ENCODE measurements around the gene HOXC5. TPM values are rescaled to one million over a fixed set of nuclear protein-coding genes. Genes with fewer than 3 reads are reported as not detected.

The HOXC5 gene
- total RNA-seq, 2 experiments from 2014 or later, result not detected

DNA sequence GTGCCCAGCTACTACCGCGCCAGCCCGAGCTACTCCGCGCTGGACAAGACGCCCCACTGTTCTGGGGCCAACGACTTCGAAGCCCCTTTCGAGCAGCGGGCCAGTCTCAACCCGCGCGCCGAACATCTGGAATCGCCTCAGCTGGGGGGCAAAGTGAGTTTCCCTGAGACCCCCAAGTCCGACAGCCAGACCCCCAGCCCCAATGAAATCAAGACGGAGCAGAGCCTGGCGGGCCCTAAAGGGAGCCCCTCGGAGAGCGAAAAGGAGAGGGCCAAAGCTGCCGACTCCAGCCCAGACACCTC lies 47.2 kb upstream of the HOXC5 start:
- no TSS peak for BruUV-seq (replicated peaks)
- Histone ChIP-seq H4K20me1 (ENCODE audit: insufficient read depth, low read length) (no peaks in the 10 kb centered on the region), H3K4me2 (ENCODE audit: low read length) (peak overlapping the region; percentile 14; the same call in 1 of the 2 replicates), H3K9me2 (ENCODE audit: insufficient read depth, low read length) (no peaks in the 10 kb centered on the region), H3K36me3 (ENCODE audit: insufficient read depth, low read length) (no peaks in the 10 kb centered on the region), H3K27ac (ENCODE audit: low read depth, low read length, poor library complexity, severe bottlenecking) (no peak overlapping the region), H3K4me1 (ENCODE audit: insufficient read depth, low read length, poor library complexity, severe bottlenecking) (peaks cover 49% of the 10 kb centered on the region), H3K9me3 (ENCODE audit: low read length) (no peaks in the 10 kb centered on the region), H3K4me3 (ENCODE audit: low read depth, low read length, poor library complexity, severe bottlenecking) (no peak overlapping the region), H2AFZ (ENCODE audit: low read length) (no peak overlapping the region), H3K79me2 (ENCODE audit: insufficient read depth, low read depth, low read length) (no peaks in the 10 kb centered on the region)
- TF ChIP-seq, protein P1, sequence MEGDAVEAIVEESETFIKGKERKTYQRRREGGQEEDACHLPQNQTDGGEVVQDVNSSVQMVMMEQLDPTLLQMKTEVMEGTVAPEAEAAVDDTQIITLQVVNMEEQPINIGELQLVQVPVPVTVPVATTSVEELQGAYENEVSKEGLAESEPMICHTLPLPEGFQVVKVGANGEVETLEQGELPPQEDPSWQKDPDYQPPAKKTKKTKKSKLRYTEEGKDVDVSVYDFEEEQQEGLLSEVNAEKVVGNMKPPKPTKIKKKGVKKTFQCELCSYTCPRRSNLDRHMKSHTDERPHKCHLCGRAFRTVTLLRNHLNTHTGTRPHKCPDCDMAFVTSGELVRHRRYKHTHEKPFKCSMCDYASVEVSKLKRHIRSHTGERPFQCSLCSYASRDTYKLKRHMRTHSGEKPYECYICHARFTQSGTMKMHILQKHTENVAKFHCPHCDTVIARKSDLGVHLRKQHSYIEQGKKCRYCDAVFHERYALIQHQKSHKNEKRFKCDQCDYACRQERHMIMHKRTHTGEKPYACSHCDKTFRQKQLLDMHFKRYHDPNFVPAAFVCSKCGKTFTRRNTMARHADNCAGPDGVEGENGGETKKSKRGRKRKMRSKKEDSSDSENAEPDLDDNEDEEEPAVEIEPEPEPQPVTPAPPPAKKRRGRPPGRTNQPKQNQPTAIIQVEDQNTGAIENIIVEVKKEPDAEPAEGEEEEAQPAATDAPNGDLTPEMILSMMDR (conservative IDR thresholded peaks at IDR 0.05; ENCODE audit: low read length), result no peak
- TF ChIP-seq EZH2phosphoT487 (IDR thresholded peaks at IDR 0.05; ENCODE audit: borderline replicate concordance, low read depth, low read length), result no peak
- DNase-seq (ENCODE audit: low spot score), result no peak
- CTCF ChIA-PET (ENCODE audit: unreplicated experiment), result interaction anchor here (0.6 kb wide), 1 partner anchor 223 kb away, joined by 3 read pairs; no protein-coding TSS in a partner anchor
- intact Hi-C loops (cut with micrococcal nuclease; ENCODE audit: unreplicated experiment), result loop anchor here (10.0 kb wide), 2 partner anchors 191 to 281 kb away; no protein-coding TSS in a partner anchor
- POLR2A ChIA-PET, result interaction anchor here (0.6 kb wide), 2 partner anchors 31 to 43 kb away, joined by 4 to 6 read pairs; no protein-coding TSS in a partner anchor

DNA sequence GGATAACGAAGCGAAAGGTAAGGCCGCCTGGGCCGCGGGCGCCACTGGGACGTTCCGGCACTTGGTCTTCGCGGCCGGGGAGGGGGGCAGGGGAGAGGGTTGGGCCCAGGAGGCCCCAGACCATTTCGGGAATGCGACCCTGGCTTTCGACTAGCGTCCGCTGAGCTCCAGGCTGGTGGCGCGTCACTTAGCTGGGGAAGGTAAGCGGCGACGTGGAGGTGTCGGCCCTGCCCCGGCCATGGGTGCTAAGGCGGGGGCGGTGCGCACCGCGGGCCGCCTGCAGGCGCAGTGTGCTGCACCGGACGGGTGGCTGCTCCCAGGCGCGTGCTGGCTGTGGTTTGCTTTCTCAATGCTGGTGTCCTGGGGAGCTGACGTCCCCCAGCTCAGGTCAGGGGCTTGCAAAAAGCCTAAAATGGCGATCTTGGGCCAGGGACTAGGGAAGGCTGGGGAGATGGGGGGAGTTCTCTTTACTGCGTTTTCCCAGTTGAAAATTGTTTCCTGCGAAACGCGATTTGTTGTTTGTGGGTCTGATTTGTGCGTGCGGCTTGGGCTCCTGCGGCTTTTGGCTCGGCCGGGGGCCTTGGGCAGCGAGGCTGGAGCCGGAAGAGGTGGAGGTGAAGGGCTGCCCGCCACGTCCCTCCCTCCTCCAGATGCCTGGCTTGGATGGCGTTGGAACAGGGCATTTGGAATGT lies 46.7 kb upstream of the HOXC5 start:
- Histone ChIP-seq H3K9me2 (ENCODE audit: insufficient read depth, low read length) (no peaks in the 10 kb centered on the region), H3K4me2 (ENCODE audit: low read length) (peak overlapping the region; percentile 14; the same call in 1 of the 2 replicates), H3K4me1 (ENCODE audit: insufficient read depth, low read length, poor library complexity, severe bottlenecking) (peaks cover 49% of the 10 kb centered on the region), H3K9me3 (ENCODE audit: low read length) (no peaks in the 10 kb centered on the region), H3K4me3 (ENCODE audit: low read depth, low read length, poor library complexity, severe bottlenecking) (no peak overlapping the region), H4K20me1 (ENCODE audit: insufficient read depth, low read length) (no peaks in the 10 kb centered on the region), H3K36me3 (ENCODE audit: insufficient read depth, low read length) (no peaks in the 10 kb centered on the region), H3K79me2 (ENCODE audit: insufficient read depth, low read depth, low read length) (no peaks in the 10 kb centered on the region), H3K27ac (ENCODE audit: low read depth, low read length, poor library complexity, severe bottlenecking) (no peak overlapping the region), H2AFZ (ENCODE audit: low read length) (no peak overlapping the region)
- ChIA-PET POLR2A (interaction anchor here (0.6 kb wide), 2 partner anchors 9 to 44 kb away, joined by 3 to 6 read pairs; no protein-coding TSS in a partner anchor), CTCF (ENCODE audit: unreplicated experiment) (interaction anchor here (0.6 kb wide), 1 partner anchor 222 kb away, joined by 3 read pairs; no protein-coding TSS in a partner anchor)
- BruUV-seq (replicated peaks), result no TSS peak
- DNase-seq (ENCODE audit: low spot score), result peak; percentile 35
- TF ChIP-seq, protein P1 (conservative IDR thresholded peaks at IDR 0.05; ENCODE audit: low read length), result no peak
- no peak for TF ChIP-seq EZH2phosphoT487 (IDR thresholded peaks at IDR 0.05; ENCODE audit: borderline replicate concordance, low read depth, low read length)
- intact Hi-C loops (cut with micrococcal nuclease; ENCODE audit: unreplicated experiment), result loop anchor here (10.0 kb wide), 2 partner anchors 191 to 281 kb away; no protein-coding TSS in a partner anchor

Data from OCI-LY7 (cell line).